HG02623 (cell line): ENCODE data around the gene CHCHD3.
"Not testable (repeated sequence)": the region's sequence is repeated elsewhere in the genome, so short reads cannot be mapped to it uniquely, and the experiment has no call there.

ENCODE experiments used
- ATAC-seq: cut with Tn5 transposase; IDR thresholded peaks from one replicate; pipeline ENCODE4 v1.9.1; 2021; ENCODE audit warnings: moderate library complexity; ENCODE audit not compliant: unreplicated experiment

CHCHD3 gene

GRCh38 chr7:133009426-133010252 lies 72.3 kb downstream of the CHCHD3 start:
- ATAC-seq = no peak

GRCh38 chr7:133007961-133008360 lies 73.9 kb downstream of the CHCHD3 start:
- no peak for ATAC-seq

- ATAC-seq = no peak
These were observed 78.6 kb downstream of the CHCHD3 start for GRCh38 chr7:133003052-133003910.

GRCh38 chr7:133001727-133002126 lies 80.2 kb downstream of the CHCHD3 start:
- no peak for ATAC-seq

GRCh38 chr7:132999845-133000244 lies 82.0 kb downstream of the CHCHD3 start:
- ATAC-seq = no peak

- ATAC-seq = no peak
These were observed 83.1 kb downstream of the CHCHD3 start for GRCh38 chr7:132998763-132999162.

GRCh38 chr7:132997505-132997904 lies 84.4 kb downstream of the CHCHD3 start:
- no peak for ATAC-seq

- no peak for ATAC-seq
These were observed 85.2 kb downstream of the CHCHD3 start for GRCh38 chr7:132996581-132997242.

GRCh38 chr7:132993377-132994013 lies 88.4 kb downstream of the CHCHD3 start:
- ATAC-seq = no peak

GRCh38 chr7:132991615-132992587 lies 90.0 kb downstream of the CHCHD3 start:
- ATAC-seq = no peak

GRCh38 chr7:132988117-132988516 lies 93.8 kb downstream of the CHCHD3 start:
- ATAC-seq = no peak

- ATAC-seq = no peak
These were observed 101.5 kb downstream of the CHCHD3 start for GRCh38 chr7:132980402-132980801.

- ATAC-seq = no peak
These were observed 102.4 kb downstream of the CHCHD3 start for GRCh38 chr7:132979524-132979923.

GRCh38 chr7:132977234-132977633 lies 104.7 kb downstream of the CHCHD3 start:
- ATAC-seq = no peak

GRCh38 chr7:132972745-132973144 lies 109.1 kb downstream of the CHCHD3 start:
- ATAC-seq = no peak

- ATAC-seq = no peak
These were observed 111.6 kb downstream of the CHCHD3 start for GRCh38 chr7:132970257-132970656.

GRCh38 chr7:132969520-132969919 lies 112.4 kb downstream of the CHCHD3 start:
- ATAC-seq = no peak

GRCh38 chr7:132967470-132967848 lies 114.4 kb downstream of the CHCHD3 start:
- not testable (repeated sequence) for ATAC-seq

- no peak for ATAC-seq
These were observed 115.0 kb downstream of the CHCHD3 start for GRCh38 chr7:132966754-132967469.
